Thyroid gland (tissue), 4 donors: ENCODE measurements around the gene NIPAL3. TPM values are rescaled to one million over a fixed set of nuclear protein-coding genes. Genes with fewer than 3 reads are reported as not detected.

Experiments used
- DNase-seq, 2 donors: peaks; one replicate each; pipeline ENCODE4 v3.0.0-alpha.2; 2019
- H3K27ac ChIP-seq, 3 donors: fragments of 200-600 bp; sonication (generic); 1 replicate in 2 of 3; 2 replicates in 1 of 3; pipeline ENCODE4 v1.5.1; 2016 to 2019; ENCODE audit warnings: mild to moderate bottlenecking in 1 of 3, moderate library complexity in 1 of 3
- H3K27me3 ChIP-seq: fragments of 200-600 bp; sonication (generic); one replicate; pipeline ENCODE4 v1.5.1; 2019
- H3K36me3 ChIP-seq, 2 donors: fragments of 200-600 bp; sonication (generic); one replicate each; pipeline ENCODE4 v1.5.1; 2016 to 2019
- H3K4me1 ChIP-seq, 2 donors: fragments of 200-600 bp; sonication (generic); one replicate each; pipeline ENCODE4 v1.5.1; 2017 to 2019
- H3K4me3 ChIP-seq, 3 donors: fragments of 200-600 bp; sonication (generic); replicated peaks in 1 of 3; 1 replicate in 2 of 3; 2 replicates in 1 of 3; pipeline ENCODE4 v1.5.1; 2016; ENCODE audit warnings: mild to moderate bottlenecking in 1 of 3
- H3K9me3 ChIP-seq: fragments of 200-600 bp; sonication (generic); one replicate; pipeline ENCODE4 v1.5.1; 2017
- CTCF ChIP-seq, 6 experiments: fragments of 200-600 bp in 3 of 6; fragments of 450-650 bp in 3 of 6; sonication (generic) in 3 of 6; IDR thresholded peaks; one replicate each; pipeline ENCODE4 v1.5.1; 2016 to 2019; ENCODE audit warnings: antibody characterized with exemption in 6 of 6, mild to moderate bottlenecking in 2 of 6, inconsistent platforms in 1 of 6, moderate library complexity in 1 of 6
- POLR2A ChIP-seq, 2 donors: fragments of 450-650 bp; IDR thresholded peaks; one replicate each; pipeline ENCODE4 v1.6.1; 2017; ENCODE audit warnings: antibody characterized with exemption in 2 of 2, mild to moderate bottlenecking in 2 of 2, moderate library complexity in 1 of 2
- WGBS, 2 donors: methylation state at CpG; one replicate each; pipeline ENCODE4 v1.1.5; 2017; 5-methylcytosine and 5-hydroxymethylcytosine counted together
- intact Hi-C: fragments of 100-400 bp; cut with DNase I; formaldehyde crosslinking; loops from one replicate; pipeline ENCODE4 v1.15.1; 2023
- total RNA-seq, 4 donors: library from RNA; depleted of rRNA; stranded (reverse); fragments of >200 nt; gene quantifications; one replicate each; pipeline ENCODE4 v1.2.3, GENCODE V29; 2016

NIPAL3 gene
- total RNA-seq, 4 donors from 2014 or later: 71.2 to 145 (median 121) TPM

- Histone ChIP-seq H3K4me1 (peaks cover 0 to 21% of the 10 kb centered on the region in 2 donors), H3K27ac (no peak overlapping the region), H3K9me3 (no peaks in the 10 kb centered on the region), H3K27me3 (no peaks in the 10 kb centered on the region), H3K4me3 (no peak overlapping the region), H3K36me3 (no peaks in the 10 kb centered on the region)
- no peak for DNase-seq
- intact Hi-C loops: no loop called here
- 81 to 82% methylated on average over 9 of the region's 9 CpGs for WGBS, 2 donors
- TF ChIP-seq CTCF (IDR thresholded peaks at IDR 0.05) (no peak), POLR2A (IDR thresholded peaks at IDR 0.05) (no peak)
Measured at GRCh38 chr1:24437631-24438396, 22.2 kb downstream of the NIPAL3 start.

- intact Hi-C loops: no loop called here
- H3K36me3 ChIP-seq: no peaks in the 10 kb centered on the region
- TF ChIP-seq CTCF (IDR thresholded peaks at IDR 0.05) (no peak), POLR2A (IDR thresholded peaks at IDR 0.05) (no peak)
- DNase-seq: no peak
- 45 to 51% methylated on average over 5 to 9 of the region's 9 CpGs for whole genome bisulfite sequencing, 2 donors
- peaks cover 6 to 28% of the 10 kb centered on the region in 2 donors for H3K4me1 ChIP-seq
- H3K9me3 ChIP-seq: no peaks in the 10 kb centered on the region
- H3K27me3 ChIP-seq: no peaks in the 10 kb centered on the region
- no peak overlapping the region for H3K27ac ChIP-seq
- H3K4me3 ChIP-seq: no peak overlapping the region
Measured at GRCh38 chr1:24438423-24438901, 22.9 kb downstream of the NIPAL3 start.

- WGBS, 2 donors: 60 to 93% methylated on average over 1 to 2 of the region's 2 CpGs
- no peak for DNase-seq
- H3K4me1 ChIP-seq: peaks cover 10 to 34% of the 10 kb centered on the region in 2 donors
- H3K27me3 ChIP-seq: no peaks in the 10 kb centered on the region
- TF ChIP-seq POLR2A (IDR thresholded peaks at IDR 0.05) (no peak), CTCF (IDR thresholded peaks at IDR 0.05) (no peak)
- no peak overlapping the region for H3K4me3 ChIP-seq
- H3K9me3 ChIP-seq: no peaks in the 10 kb centered on the region
- H3K36me3 ChIP-seq: no peaks in the 10 kb centered on the region
- no peak overlapping the region for H3K27ac ChIP-seq
- intact Hi-C loops: no loop called here
Measured at GRCh38 chr1:24440436-24440835, 24.8 kb downstream of the NIPAL3 start.

GRCh38 chr1:24441480-24441879 is 25.9 kb downstream of the NIPAL3 start:
- WGBS, 2 donors: 88 to 89% methylated on average over 7 of the region's 7 CpGs
- intact Hi-C loops: no loop called here
- no peaks in the 10 kb centered on the region for H3K27me3 ChIP-seq

More at GRCh38 chr1:24441480-24441879, 25.9 kb downstream of the NIPAL3 start:
- Histone ChIP-seq H3K4me3 (no peak overlapping the region), H3K27ac (no peak overlapping the region), H3K9me3 (no peaks in the 10 kb centered on the region), H3K36me3 (no peaks in the 10 kb centered on the region), H3K4me1 (peaks cover 10 to 34% of the 10 kb centered on the region in 2 donors)
- no peak for DNase-seq
- TF ChIP-seq CTCF (IDR thresholded peaks at IDR 0.05) (no peak), POLR2A (IDR thresholded peaks at IDR 0.05) (no peak)
